Measurements from ENCODE around the gene IQGAP2.

- no peak for TF ChIP-seq POLR2AphosphoS5 (IDR thresholded peaks at IDR 0.05)
- no peak for TF ChIP-seq CTCF (IDR thresholded peaks at IDR 0.05)
- TF ChIP-seq EP300 (IDR thresholded peaks at IDR 0.05), result no peak
- TF ChIP-seq POLR2A (IDR thresholded peaks at IDR 0.05), result no peak
Observed at GRCh38 chr5:76537073-76537543, 134.0 kb downstream of the IQGAP2 start.
